A673 (cell line): ENCODE results near the gene THADA. TPM values are rescaled to one million over a fixed set of nuclear protein-coding genes. Genes with fewer than 3 reads are reported as not detected.

ENCODE experiments used
- BruUV-seq: library from RNA; stranded (reverse); fragments of 400-500 nt; replicated peaks from 2 replicates; lab custom pipeline; 2021; lab: Mats Ljungman, UMichigan
- CTCF ChIA-PET: fragments of 300-600 bp; sonication (Branson Sonifier 250); formaldehyde crosslinking; loops from one replicate; lab custom pipeline; 2022; ENCODE audit warnings: antibody characterized with exemption; lab: Charles Lee
- POLR2A ChIA-PET: fragments of 300-600 bp; sonication (Branson Sonifier 250); formaldehyde crosslinking; loops from one replicate; lab custom pipeline; 2022; ENCODE audit warnings: antibody characterized with exemption; ENCODE audit not compliant: low non-redundant PET; lab: Charles Lee
- DNase-seq: peaks from one replicate; pipeline ENCODE4 v3.0.0-alpha.2; 2015; ENCODE audit warnings: low spot score
- H3K27ac ChIP-seq: fragments of 200-600 bp; sonication (generic); 2 replicates; pipeline ENCODE4 v1.5.1; 2016; ENCODE audit warnings: mixed run types, low read depth, mild to moderate bottlenecking, mixed read lengths, antibody characterized with exemption, low read length; ENCODE audit not compliant: poor library complexity, severe bottlenecking
- H3K27me3 ChIP-seq: fragments of 200-600 bp; sonication (generic); replicated peaks from 2 replicates; pipeline ENCODE4 v1.6.1; 2017; ENCODE audit warnings: mixed run types, low read depth, mild to moderate bottlenecking, mixed read lengths, antibody characterized with exemption, low read length; ENCODE audit not compliant: insufficient read depth, poor library complexity
- H3K36me3 ChIP-seq: fragments of 200-600 bp; sonication (generic); 2 replicates; pipeline ENCODE4 v1.6.1; 2016; ENCODE audit warnings: mixed run types, mild to moderate bottlenecking, mixed read lengths, antibody characterized with exemption, low read length; ENCODE audit not compliant: insufficient read depth, poor library complexity, severe bottlenecking
- H3K4me1 ChIP-seq: fragments of 200-600 bp; sonication (generic); 2 replicates; pipeline ENCODE4 v1.6.1; 2017; ENCODE audit warnings: mixed run types, mild to moderate bottlenecking, mixed read lengths, antibody characterized with exemption, low read length; ENCODE audit not compliant: insufficient read depth, poor library complexity, severe bottlenecking
- H3K4me3 ChIP-seq: fragments of 200-600 bp; sonication (generic); 2 replicates; pipeline ENCODE4 v1.5.1; 2016; ENCODE audit warnings: low read depth, mixed run types, mild to moderate bottlenecking, mixed read lengths, low read length; ENCODE audit not compliant: poor library complexity, severe bottlenecking
- H3K9me3 ChIP-seq: fragments of 200-600 bp; sonication (generic); 2 replicates; pipeline ENCODE4 v1.6.1; 2016; ENCODE audit warnings: mixed run types, low read depth, mild to moderate bottlenecking, mixed read lengths, antibody characterized with exemption, low read length; ENCODE audit not compliant: poor library complexity, severe bottlenecking
- CTCF ChIP-seq: fragments of 300-800, 200-600 bp; sonication (generic); conservative IDR thresholded peaks from 2 replicates; pipeline ENCODE4 v1.5.1; 2017; ENCODE audit warnings: low read depth, mild to moderate bottlenecking, antibody characterized with exemption, low read length, moderate library complexity, mixed read lengths
- EZH2 ChIP-seq: fragments of 200-600 bp; sonication (generic); IDR thresholded peaks from 2 replicates; pipeline ENCODE4 v1.6.1; 2017; ENCODE audit warnings: borderline replicate concordance, low read depth, mild to moderate bottlenecking, mixed read lengths, antibody characterized with exemption, low read length; ENCODE audit not compliant: poor library complexity, severe bottlenecking
- intact Hi-C: fragments of 100-400 bp; cut with micrococcal nuclease; formaldehyde crosslinking; loops from one replicate; pipeline ENCODE4 v1.10.0; 2022; ENCODE audit not compliant: unreplicated experiment
- total RNA-seq: library from RNA; stranded (reverse); gene quantifications from 2 replicates; pipeline ENCODE4 v1.2.3, GENCODE V29; 2021

THADA gene
- total RNA-seq, 1 experiment from 2014 or later, result 39.7 TPM

- peaks cover 5% of the 10 kb centered on the region for H3K9me3 ChIP-seq
- POLR2A ChIA-PET, result no interaction called here
- CTCF ChIA-PET, result no interaction called here
- peaks cover 7% of the 10 kb centered on the region for H3K36me3 ChIP-seq
- TF ChIP-seq EZH2 (no peak), CTCF (no peak)
- no peak overlapping the region for H3K4me3 ChIP-seq
- no TSS peak for BruUV-seq
- no peak overlapping the region for H3K27ac ChIP-seq
- H3K4me1 ChIP-seq, result no peaks in the 10 kb centered on the region
- intact Hi-C loops, result no loop called here
- no peaks in the 10 kb centered on the region for H3K27me3 ChIP-seq
- DNase-seq, result no peak
Measured at GRCh38 chr2:43289331-43289730, 306.5 kb downstream of the THADA start.

GRCh38 chr2:43288417-43289305 lies 307.2 kb downstream of the THADA start:
- no peaks in the 10 kb centered on the region for H3K4me1 ChIP-seq
- H3K9me3 ChIP-seq, result peaks cover 10% of the 10 kb centered on the region
- H3K27ac ChIP-seq, result no peak overlapping the region
- no TSS peak for BruUV-seq
- no peak for DNase-seq
- peaks cover 7% of the 10 kb centered on the region for H3K36me3 ChIP-seq
- POLR2A ChIA-PET, result no interaction called here
- no peaks in the 10 kb centered on the region for H3K27me3 ChIP-seq
- no peak overlapping the region for H3K4me3 ChIP-seq
- CTCF ChIA-PET, result no interaction called here
- intact Hi-C loops, result no loop called here
- TF ChIP-seq CTCF (no peak), EZH2 (no peak)

DNA sequence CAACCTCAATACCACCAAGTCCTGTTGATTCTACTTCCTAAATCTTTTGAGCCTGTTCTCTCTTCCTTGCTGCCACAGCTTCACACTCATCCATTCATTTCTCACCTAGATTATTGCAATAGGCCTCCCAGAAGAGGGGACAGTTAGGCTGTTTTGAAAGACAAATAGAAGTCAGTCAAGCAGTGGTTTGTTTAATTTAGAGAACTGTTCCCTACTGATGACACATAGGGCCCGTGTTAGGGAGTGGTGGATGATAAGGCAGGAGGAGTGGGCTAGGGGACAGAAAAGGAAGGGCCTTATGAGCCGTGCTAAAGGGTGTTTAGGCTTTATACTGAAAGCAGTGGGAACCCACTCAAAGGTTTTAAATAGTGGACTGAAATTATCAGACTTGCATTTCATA lies 309.9 kb downstream of the THADA start:
- CTCF ChIA-PET, result no interaction called here
- H3K36me3 ChIP-seq, result peaks cover 7% of the 10 kb centered on the region
- no peaks in the 10 kb centered on the region for H3K27me3 ChIP-seq
- H3K27ac ChIP-seq, result no peak overlapping the region
- no peaks in the 10 kb centered on the region for H3K4me1 ChIP-seq
- no peak overlapping the region for H3K4me3 ChIP-seq
- no peak for DNase-seq
- intact Hi-C loops, result no loop called here
- no TSS peak for BruUV-seq
- POLR2A ChIA-PET, result no interaction called here
- no peak for TF ChIP-seq EZH2
- no peak for TF ChIP-seq CTCF
- peaks cover 10% of the 10 kb centered on the region for H3K9me3 ChIP-seq
